Muscle of leg (tissue), 11 donors: ENCODE results near the gene KCNJ9. TPM values are rescaled to one million over a fixed set of nuclear protein-coding genes. Genes with fewer than 3 reads are reported as not detected.

Source experiments
- DNase-seq: peaks from one replicate; pipeline ENCODE4 v3.0.0; 2013
- H3K27ac ChIP-seq: one replicate; pipeline ENCODE4 v1.5.1; 2013; ENCODE audit warnings: mild to moderate bottlenecking, low read length, control low read depth
- H3K27me3 ChIP-seq: one replicate; pipeline ENCODE4 v1.6.1; 2013; ENCODE audit warnings: low read length; ENCODE audit not compliant: control insufficient read depth, insufficient read depth
- H3K36me3 ChIP-seq: one replicate; pipeline ENCODE4 v1.6.1; 2013; ENCODE audit warnings: low read length; ENCODE audit not compliant: control insufficient read depth, insufficient read depth
- H3K4me1 ChIP-seq: one replicate; pipeline ENCODE4 v1.6.1; 2013; ENCODE audit warnings: low read length; ENCODE audit not compliant: control insufficient read depth, insufficient read depth
- H3K4me3 ChIP-seq: one replicate; pipeline ENCODE4 v1.5.1; 2013; ENCODE audit warnings: low read length, control low read depth
- H3K9me3 ChIP-seq: replicated peaks from 2 replicates; pipeline ENCODE4 v1.6.1; 2013; ENCODE audit warnings: low read depth, low read length; ENCODE audit not compliant: control insufficient read depth
- WGBS: methylation state at CpG from one replicate; pipeline ENCODE4 v1.1.5; 2013; ENCODE audit warnings: missing lambda C conversion rate; ENCODE audit not compliant: insufficient coverage; 5-methylcytosine and 5-hydroxymethylcytosine counted together
- polyA plus RNA-seq, 8 donors: library from polyadenylated mRNA; unstranded; fragments of 120-200 nt; gene quantifications; one replicate each; pipeline versions ENCODE4 v1.2.1 to v1.2.3, GENCODE V29; 2013; ENCODE audit warnings: inconsistent platforms in 1 of 8, low replicate concordance in 1 of 8; ENCODE audit not compliant: insufficient read length in 8 of 8, insufficient read depth in 1 of 8
- total RNA-seq: library from RNA; stranded (reverse); fragments of 120-200 nt; gene quantifications from one replicate; pipeline ENCODE4 v1.2.4, GENCODE V29; 2013

Gene KCNJ9
- total and polyA plus RNA-seq, 9 donors: 0.04 to 0.16 (median 0.09) TPM; not detected in 1

DNA sequence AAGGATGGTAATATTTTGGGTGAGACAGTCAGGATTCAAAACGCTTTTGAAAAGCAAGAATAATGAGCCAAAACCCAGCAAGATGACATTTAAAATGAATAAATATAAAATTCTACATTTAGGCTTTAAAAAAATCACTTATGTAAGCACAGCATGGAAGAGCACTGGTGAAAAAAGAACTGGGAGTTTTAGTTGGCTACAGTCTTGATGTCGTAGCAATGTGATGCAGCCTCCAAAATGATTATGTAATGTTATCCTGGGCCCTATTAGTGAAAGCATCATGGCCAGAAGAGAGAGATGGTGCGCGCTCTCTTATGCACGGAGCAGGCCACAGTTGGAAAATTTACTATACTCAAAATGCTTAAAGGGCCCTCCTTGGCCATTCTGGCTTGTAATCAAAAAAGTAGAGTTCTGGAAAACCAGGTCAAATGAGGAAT, 5.1 kb downstream of the KCNJ9 start:
- Histone ChIP-seq H3K27ac (peak overlapping the region; percentile 89), H3K36me3 (peaks cover 18% of the 10 kb centered on the region), H3K4me3 (no peak overlapping the region), H3K27me3 (peaks cover 30% of the 10 kb centered on the region), H3K9me3 (no peaks in the 10 kb centered on the region), H3K4me1 (peaks cover 15% of the 10 kb centered on the region)
- peak; percentile 94 for DNase-seq
- 0% methylated on average over 1 of the region's 5 CpGs for WGBS

DNA sequence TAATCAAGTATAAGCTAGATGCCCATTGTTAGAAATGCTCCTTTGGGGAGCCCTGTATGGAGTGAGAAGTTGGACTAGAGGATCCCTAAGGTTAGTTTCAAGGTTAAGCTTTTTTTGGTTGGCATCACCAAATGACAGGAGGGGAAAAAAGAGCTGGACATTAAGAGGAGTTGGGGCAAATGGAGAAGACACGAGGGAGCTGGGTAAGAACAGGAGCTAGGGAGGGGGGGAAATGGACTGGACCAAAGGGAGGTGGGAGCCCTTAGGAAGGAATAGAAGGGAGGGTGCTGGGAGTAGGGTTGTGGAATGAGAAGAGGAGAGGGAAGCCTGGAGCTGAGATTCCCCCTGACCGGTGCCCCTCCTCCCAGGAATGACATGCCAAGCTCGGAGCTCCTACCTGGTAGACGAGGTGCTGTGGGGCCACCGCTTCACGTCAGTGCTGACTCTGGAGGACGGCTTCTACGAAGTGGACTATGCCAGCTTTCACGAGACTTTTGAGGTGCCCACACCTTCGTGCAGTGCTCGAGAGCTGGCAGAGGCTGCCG, 5.9 kb downstream of the KCNJ9 start:
- DNase-seq: no peak
- Histone ChIP-seq H3K27ac (peak overlapping the region; percentile 77), H3K27me3 (peaks cover 24% of the 10 kb centered on the region), H3K4me1 (peaks cover 15% of the 10 kb centered on the region), H3K36me3 (peaks cover 25% of the 10 kb centered on the region), H3K9me3 (no peaks in the 10 kb centered on the region), H3K4me3 (no peak overlapping the region)
- WGBS: 83% methylated on average over 8 of the region's 12 CpGs

DNA sequence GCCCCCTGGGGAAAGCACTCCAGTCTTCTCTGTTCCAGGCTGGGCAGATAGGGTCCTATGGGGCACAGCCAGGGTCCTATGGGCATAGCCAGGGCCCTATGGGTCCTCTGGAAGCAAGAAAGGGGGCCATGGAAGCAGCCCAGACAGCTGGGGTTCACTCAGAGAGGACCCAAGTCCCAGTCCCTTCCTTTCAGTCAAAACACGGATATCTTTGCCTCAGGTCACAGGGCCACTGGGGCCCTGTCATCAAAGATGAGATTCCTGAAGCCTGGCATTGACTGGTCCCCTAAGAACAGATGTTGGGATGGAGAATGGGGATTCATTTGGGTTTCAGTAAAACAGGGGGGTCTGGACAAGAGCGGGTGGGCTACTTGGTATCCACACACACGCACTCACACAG, 8.5 kb downstream of the KCNJ9 start:
- Histone ChIP-seq H3K36me3 (peaks cover 40% of the 10 kb centered on the region), H3K4me1 (peaks cover 20% of the 10 kb centered on the region)
- WGBS: 100% methylated on average over 1 of the region's 3 CpGs

DNA sequence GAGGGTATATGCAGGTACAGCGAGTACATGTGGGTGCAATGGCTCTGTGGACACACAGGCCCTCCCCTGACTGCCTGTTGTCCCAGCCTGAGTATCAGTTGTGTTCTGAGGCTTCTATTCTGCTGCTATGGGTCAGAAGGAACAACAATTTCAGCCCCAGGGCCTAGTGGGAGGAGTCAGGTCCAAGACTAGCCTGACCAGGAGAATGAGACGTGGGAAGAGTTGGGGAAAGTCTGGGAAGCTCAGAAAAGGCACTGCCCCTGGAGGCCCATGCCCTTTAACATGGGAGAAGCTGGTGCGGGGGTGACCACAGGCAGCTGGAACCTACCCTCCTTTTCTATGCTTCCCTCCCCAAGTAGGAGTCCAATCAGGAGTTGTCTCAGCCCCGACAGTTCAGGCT, 9.4 kb downstream of the KCNJ9 start:
- Histone ChIP-seq H3K27me3 (no peaks in the 10 kb centered on the region), H3K4me1 (peaks cover 18% of the 10 kb centered on the region), H3K27ac (no peak overlapping the region), H3K9me3 (no peaks in the 10 kb centered on the region), H3K36me3 (peaks cover 41% of the 10 kb centered on the region), H3K4me3 (no peak overlapping the region)
- DNase-seq: no peak
- WGBS: 92% methylated on average over 2 of the region's 4 CpGs

More for the DNA sequence above, 8.5 kb downstream of the KCNJ9 start:
- DNase-seq: no peak
- no peak overlapping the region for H3K27ac ChIP-seq
- H3K27me3 ChIP-seq: no peaks in the 10 kb centered on the region
- no peak overlapping the region for H3K4me3 ChIP-seq
- no peaks in the 10 kb centered on the region for H3K9me3 ChIP-seq

DNA sequence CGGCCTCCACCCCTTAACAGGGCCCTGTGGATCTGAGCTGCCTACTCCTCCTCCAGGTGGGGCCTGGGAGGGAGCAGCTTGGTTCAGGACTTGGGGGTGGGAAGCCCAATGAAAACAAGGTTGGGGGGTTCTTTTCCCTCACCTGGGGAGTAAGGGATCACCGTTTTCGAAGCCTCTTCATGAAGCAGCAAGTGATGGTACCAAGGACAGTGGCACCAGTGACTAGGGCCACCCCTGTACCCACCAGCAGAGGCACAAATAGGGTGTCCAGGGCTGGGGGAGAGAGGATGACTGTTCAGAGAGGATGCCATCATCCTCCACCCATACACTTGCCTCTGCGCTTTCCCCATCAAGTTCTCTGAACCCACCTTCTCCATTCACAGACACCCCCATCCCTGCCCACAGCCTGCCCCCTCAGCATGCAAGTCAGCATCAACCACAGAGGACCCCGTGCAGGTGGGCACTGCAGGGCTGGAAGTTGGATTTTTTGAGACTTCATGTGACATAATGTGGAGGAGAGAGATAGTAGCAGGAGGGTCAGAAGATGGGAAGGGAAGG, 10.4 kb downstream of the KCNJ9 start:
- no peaks in the 10 kb centered on the region for H3K27me3 ChIP-seq
- no peak overlapping the region for H3K4me3 ChIP-seq
- peaks cover 41% of the 10 kb centered on the region for H3K36me3 ChIP-seq
- no peaks in the 10 kb centered on the region for H3K9me3 ChIP-seq
- peaks cover 20% of the 10 kb centered on the region for H3K4me1 ChIP-seq
- DNase-seq: no peak
- H3K27ac ChIP-seq: no peak overlapping the region
- 60% methylated on average over 1 of the region's 5 CpGs for WGBS

DNA sequence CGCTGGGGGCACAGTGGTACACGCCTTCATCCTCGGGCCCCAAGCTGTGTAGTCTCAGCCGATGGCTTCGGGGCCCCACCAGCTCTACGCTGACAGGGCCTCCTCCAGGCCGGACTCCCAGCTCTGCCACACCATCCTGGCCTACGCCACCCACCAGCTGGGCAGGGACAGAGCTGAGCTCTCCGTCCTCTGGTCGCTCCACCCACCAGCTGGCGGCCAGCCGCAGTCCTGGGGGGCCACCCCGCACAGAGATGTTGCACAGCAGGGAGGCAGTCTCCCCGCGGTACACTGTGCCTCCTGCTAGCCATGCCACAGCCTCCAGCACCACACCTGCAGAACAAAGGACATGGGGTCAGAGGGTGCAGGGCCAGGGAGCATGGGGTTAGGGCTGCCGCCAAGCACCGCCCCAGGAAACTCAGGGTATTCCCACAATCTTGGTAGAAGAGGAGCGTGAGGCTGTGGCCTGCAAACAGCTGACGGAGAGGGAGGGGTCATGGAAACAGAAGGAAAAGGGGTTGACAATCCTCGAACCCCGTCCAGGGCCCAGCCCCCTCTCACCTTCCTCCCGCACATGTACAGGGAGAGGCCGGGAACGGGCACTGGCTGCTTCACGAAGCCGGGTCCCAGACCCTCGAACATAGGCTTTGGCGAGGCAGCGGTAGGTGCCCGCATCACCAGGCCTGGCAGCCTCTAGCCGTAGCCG, 11.2 kb downstream of the KCNJ9 start:
- Histone ChIP-seq H3K27me3 (no peaks in the 10 kb centered on the region), H3K27ac (no peak overlapping the region), H3K4me3 (no peak overlapping the region), H3K9me3 (no peaks in the 10 kb centered on the region), H3K36me3 (peaks cover 41% of the 10 kb centered on the region), H3K4me1 (peaks cover 28% of the 10 kb centered on the region)
- 89% methylated on average over 26 of the region's 32 CpGs for WGBS
- DNase-seq: no peak

DNA sequence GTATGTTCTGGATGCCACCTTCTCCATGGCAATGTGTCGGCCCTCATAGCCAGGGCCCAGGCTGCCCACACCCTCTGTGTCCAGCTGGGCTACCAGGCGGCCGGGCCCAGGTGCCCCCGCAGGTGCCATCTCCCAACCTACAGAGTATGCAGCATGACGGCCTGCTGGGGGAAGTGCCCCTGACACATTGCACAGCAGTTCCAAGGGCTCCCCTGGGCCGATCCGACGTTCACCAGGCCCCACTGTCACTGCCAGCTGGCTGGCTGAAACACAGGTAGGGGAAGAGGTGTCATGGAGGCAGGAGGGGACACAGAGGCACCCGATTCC, 11.7 kb downstream of the KCNJ9 start:
- Histone ChIP-seq H3K9me3 (no peaks in the 10 kb centered on the region), H3K4me3 (no peak overlapping the region), H3K4me1 (peaks cover 33% of the 10 kb centered on the region), H3K27me3 (no peaks in the 10 kb centered on the region), H3K27ac (no peak overlapping the region), H3K36me3 (peaks cover 38% of the 10 kb centered on the region)
- DNase-seq: no peak
- 100% methylated on average over 4 of the region's 9 CpGs for WGBS

DNA sequence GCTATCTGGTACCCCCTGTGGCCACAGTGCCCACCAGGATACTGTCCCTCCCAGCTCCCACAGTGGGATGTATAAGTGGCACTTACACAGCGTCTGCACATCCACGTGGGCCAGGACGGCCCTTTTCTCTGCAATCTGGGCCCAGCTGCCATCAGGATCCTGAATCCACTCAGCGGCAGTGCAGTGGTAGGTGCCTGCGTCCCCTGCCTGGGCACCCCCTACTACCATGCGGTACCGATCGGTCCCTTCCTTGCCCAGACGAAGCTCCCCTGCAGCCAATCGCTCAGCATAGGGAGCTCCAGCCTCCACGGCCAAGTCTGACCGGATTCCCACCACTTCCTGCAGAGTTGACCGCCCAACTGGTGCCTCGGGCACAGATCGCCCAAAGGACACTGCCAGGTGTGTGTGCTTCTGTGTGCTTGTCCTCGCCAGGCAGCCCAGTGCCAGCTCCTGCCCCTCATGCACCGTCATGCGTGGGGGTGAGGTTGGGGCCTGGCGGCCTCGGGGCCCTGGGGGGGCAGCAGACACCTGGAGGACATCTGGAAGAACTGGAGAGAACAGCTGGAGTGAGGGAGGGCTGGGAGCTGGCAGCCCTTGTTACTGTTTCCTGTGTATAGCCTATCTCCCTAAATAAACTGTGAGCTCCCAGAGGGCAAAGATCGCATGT, 12.4 kb downstream of the KCNJ9 start:
- Histone ChIP-seq H3K4me1 (peaks cover 35% of the 10 kb centered on the region), H3K27me3 (no peaks in the 10 kb centered on the region), H3K36me3 (peaks cover 37% of the 10 kb centered on the region), H3K27ac (no peak overlapping the region), H3K9me3 (no peaks in the 10 kb centered on the region), H3K4me3 (no peak overlapping the region)
- WGBS: 65% methylated on average over 18 of the region's 21 CpGs
- DNase-seq: no peak

DNA sequence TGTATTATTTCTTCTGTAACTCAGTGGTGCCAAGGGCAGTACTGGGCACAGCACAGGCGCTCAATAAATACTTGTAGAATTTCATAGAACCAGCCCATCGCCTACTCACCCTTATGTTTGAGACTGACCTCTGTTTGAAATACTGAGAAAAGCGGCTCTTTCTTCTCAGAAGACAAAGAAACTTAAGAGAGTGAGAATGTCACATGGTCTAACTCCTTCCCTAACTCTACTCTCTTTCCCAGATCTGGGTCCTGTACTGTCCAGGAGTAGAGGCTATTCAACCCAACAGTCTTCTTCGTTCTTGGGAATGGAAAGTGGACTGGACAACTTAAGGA, 12.9 kb downstream of the KCNJ9 start:
- Histone ChIP-seq H3K4me3 (no peak overlapping the region), H3K27me3 (no peaks in the 10 kb centered on the region), H3K9me3 (no peaks in the 10 kb centered on the region), H3K36me3 (peaks cover 32% of the 10 kb centered on the region), H3K27ac (no peak overlapping the region), H3K4me1 (peaks cover 38% of the 10 kb centered on the region)
- no peak for DNase-seq
- no CpG with 5 or more reads among the region's 4 CpGs for WGBS

DNA sequence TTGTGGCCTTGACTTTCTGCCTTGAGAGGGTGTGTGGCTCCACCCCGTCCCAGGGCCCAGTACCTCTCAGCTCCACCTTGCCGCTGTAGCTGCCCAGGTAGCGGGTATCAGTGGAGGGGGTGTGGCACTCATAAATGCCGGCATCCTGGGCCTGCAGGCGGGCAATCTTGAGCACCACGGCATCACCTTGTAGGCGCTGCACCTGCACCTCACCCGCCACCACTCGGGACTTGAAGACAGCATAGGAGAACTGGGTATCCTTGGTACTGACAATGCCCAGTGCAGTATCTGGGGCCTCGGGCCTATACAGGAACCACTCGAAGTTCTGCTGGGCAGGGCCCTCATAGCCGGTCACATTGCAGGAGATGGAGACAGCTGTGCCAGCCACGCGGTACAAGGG, 13.5 kb downstream of the KCNJ9 start:
- H3K4me1 ChIP-seq: peaks cover 42% of the 10 kb centered on the region
- H3K27ac ChIP-seq: no peak overlapping the region
- H3K4me3 ChIP-seq: no peak overlapping the region
- peaks cover 32% of the 10 kb centered on the region for H3K36me3 ChIP-seq
- no peaks in the 10 kb centered on the region for H3K9me3 ChIP-seq
- 93% methylated on average over 13 of the region's 14 CpGs for WGBS
- no peaks in the 10 kb centered on the region for H3K27me3 ChIP-seq
- no peak for DNase-seq
